ENCODE measurements around the gene MCAM. TPM values are rescaled to one million over a fixed set of nuclear protein-coding genes. Genes with fewer than 3 reads are reported as not detected.

MCAM gene
- total and polyA plus RNA-seq, 4 donors = 51.9 to 174 (median 124) TPM

- peaks cover 0 to 9% (median 2%) of the 10 kb centered on the region in 5 donors for H3K4me1 ChIP-seq (ENCODE audit: control insufficient read depth in 5 of 5, insufficient read depth in 5 of 5, low read length in 5 of 5)
- WGBS, 2 donors = 86 to 90% methylated on average over 12 of the region's 12 CpGs
- DNase-seq (no peak), ATAC-seq (ENCODE audit: insufficient read depth, low FRiP score) (no peak)
- peaks cover 0 to 6% (median 0%) of the 10 kb centered on the region in 3 donors for H3K27me3 ChIP-seq (ENCODE audit: control insufficient read depth in 3 of 3, insufficient read depth in 3 of 3, low read length in 2 of 3)
- no peak overlapping the region for H3K27ac ChIP-seq (ENCODE audit: low read depth in 1 of 2, low read length in 1 of 2)
- H3K4me3 ChIP-seq = no peak overlapping the region
- no peak for TF ChIP-seq CTCF (IDR thresholded peaks at IDR 0.05; ENCODE audit: control extremely low read depth, extremely low read depth)
- no peaks in the 10 kb centered on the region for H3K36me3 ChIP-seq (ENCODE audit: control insufficient read depth in 4 of 4, insufficient read depth in 4 of 4, low read length in 4 of 4)
- no peak overlapping the region for H3K9ac ChIP-seq (ENCODE audit: insufficient read depth in 1 of 2, low read length in 2 of 2)
- H3K9me3 ChIP-seq (ENCODE audit: control insufficient read depth in 4 of 4, insufficient read depth in 3 of 4, low read length in 3 of 4) = no peaks in the 10 kb centered on the region
Measured at GRCh38 chr11:119345685-119346084, 28.8 kb upstream of the MCAM start.

- peaks cover 0 to 6% (median 0%) of the 10 kb centered on the region in 3 donors for H3K27me3 ChIP-seq (ENCODE audit: control insufficient read depth in 3 of 3, insufficient read depth in 3 of 3, low read length in 2 of 3)
- H3K27ac ChIP-seq (ENCODE audit: low read depth in 1 of 2, low read length in 1 of 2) = no peak overlapping the region
- ATAC-seq (ENCODE audit: insufficient read depth, low FRiP score) (no peak), DNase-seq (no peak)
- H3K9me3 ChIP-seq (ENCODE audit: control insufficient read depth in 4 of 4, insufficient read depth in 3 of 4, low read length in 3 of 4) = no peaks in the 10 kb centered on the region
- no peaks in the 10 kb centered on the region for H3K36me3 ChIP-seq (ENCODE audit: control insufficient read depth in 4 of 4, insufficient read depth in 4 of 4, low read length in 4 of 4)
- H3K4me1 ChIP-seq (ENCODE audit: control insufficient read depth in 5 of 5, insufficient read depth in 5 of 5, low read length in 5 of 5) = peaks cover 0 to 12% (median 3%) of the 10 kb centered on the region in 5 donors
- 74 to 87% methylated on average over 14 of the region's 14 CpGs for WGBS, 2 donors
- no peak for TF ChIP-seq CTCF (IDR thresholded peaks at IDR 0.05; ENCODE audit: control extremely low read depth, extremely low read depth)
- H3K9ac ChIP-seq (ENCODE audit: insufficient read depth in 1 of 2, low read length in 2 of 2) = no peak overlapping the region
- H3K4me3 ChIP-seq = no peak overlapping the region
Measured at GRCh38 chr11:119344291-119345010, 27.5 kb upstream of the MCAM start.

GRCh38 chr11:119343726-119344125, 26.8 kb upstream of the MCAM start:
- peaks cover 0 to 20% (median 5%) of the 10 kb centered on the region in 5 donors for H3K4me1 ChIP-seq (ENCODE audit: control insufficient read depth in 5 of 5, insufficient read depth in 5 of 5, low read length in 5 of 5)
- H3K27me3 ChIP-seq (ENCODE audit: control insufficient read depth in 3 of 3, insufficient read depth in 3 of 3, low read length in 2 of 3) = peaks cover 0 to 6% (median 0%) of the 10 kb centered on the region in 3 donors
- no peak overlapping the region for H3K4me3 ChIP-seq
- TF ChIP-seq CTCF (IDR thresholded peaks at IDR 0.05; ENCODE audit: control extremely low read depth, extremely low read depth) = no peak
- WGBS, 2 donors = 87 to 93% methylated on average over 7 of the region's 7 CpGs
- H3K9me3 ChIP-seq (ENCODE audit: control insufficient read depth in 4 of 4, insufficient read depth in 3 of 4, low read length in 3 of 4) = no peaks in the 10 kb centered on the region
- no peaks in the 10 kb centered on the region for H3K36me3 ChIP-seq (ENCODE audit: control insufficient read depth in 4 of 4, insufficient read depth in 4 of 4, low read length in 4 of 4)
- DNase-seq (no peak), ATAC-seq (ENCODE audit: insufficient read depth, low FRiP score) (no peak)
- no peak overlapping the region for H3K9ac ChIP-seq (ENCODE audit: insufficient read depth in 1 of 2, low read length in 2 of 2)
- no peak overlapping the region for H3K27ac ChIP-seq (ENCODE audit: low read depth in 1 of 2, low read length in 1 of 2)
